PC-9 (cell line): ENCODE results near the gene MINDY4B. TPM values are rescaled to one million over a fixed set of nuclear protein-coding genes. Genes with fewer than 3 reads are reported as not detected.

Experiments
- BruUV-seq: library from RNA; stranded (reverse); fragments of 400-500 nt; replicated peaks from 2 replicates; lab custom pipeline; 2021; lab: Mats Ljungman, UMichigan
- CTCF ChIA-PET: fragments of 300-600 bp; sonication (Branson Sonifier 250); formaldehyde crosslinking; loops from one replicate; lab custom pipeline; 2022; ENCODE audit warnings: antibody characterized with exemption; lab: Charles Lee
- POLR2A ChIA-PET: fragments of 300-600 bp; sonication (Branson Sonifier 250); formaldehyde crosslinking; loops from one replicate; lab custom pipeline; 2022; ENCODE audit warnings: antibody characterized with exemption; ENCODE audit not compliant: unreplicated experiment; lab: Charles Lee
- DNase-seq, 2 experiments: peaks; one replicate each; pipeline versions ENCODE4 v3.0.0 to v3.0.0-alpha.2; 2015 to 2022; ENCODE audit warnings: mixed read lengths in 1 of 2
- H2AFZ ChIP-seq: fragments of 200-600 bp; sonication (generic); 2 replicates; pipeline ENCODE4 v1.8.1; 2017; ENCODE audit warnings: antibody characterized with exemption
- H3F3A ChIP-seq: fragments of 200-600 bp; sonication (generic); 2 replicates; pipeline ENCODE4 v1.8.1; 2017; ENCODE audit warnings: antibody characterized with exemption, mild to moderate bottlenecking, low read depth; ENCODE audit not compliant: insufficient read depth
- H3K27ac ChIP-seq: fragments of 200-600 bp; sonication (generic); 2 replicates; pipeline ENCODE4 v1.6.1; 2016; ENCODE audit warnings: mixed run types
- H3K27me3 ChIP-seq: fragments of 200-600 bp; sonication (generic); 2 replicates; pipeline ENCODE4 v1.6.1; 2016; ENCODE audit warnings: low read depth, mixed run types; ENCODE audit not compliant: insufficient read depth
- H3K36me3 ChIP-seq: fragments of 200-600 bp; sonication (generic); 2 replicates; pipeline ENCODE4 v1.6.1; 2016; ENCODE audit warnings: low read depth, mixed run types
- H3K4me1 ChIP-seq: fragments of 200-600 bp; sonication (generic); replicated peaks from 2 replicates; pipeline ENCODE4 v1.6.1; 2016; ENCODE audit warnings: mixed run types; ENCODE audit not compliant: insufficient read depth
- H3K4me2 ChIP-seq: fragments of 200-600 bp; sonication (generic); 2 replicates; pipeline ENCODE4 v1.6.1; 2017; ENCODE audit warnings: mixed run types
- H3K4me3 ChIP-seq: fragments of 200-600 bp; sonication (generic); 2 replicates; pipeline ENCODE4 v1.6.1; 2016; ENCODE audit warnings: mixed run types
- H3K79me2 ChIP-seq: fragments of 200-600 bp; sonication (generic); 2 replicates; pipeline ENCODE4 v1.6.1; 2017; ENCODE audit warnings: low read depth, mixed run types
- H3K9me2 ChIP-seq: fragments of 200-600 bp; sonication (generic); 2 replicates; pipeline ENCODE4 v1.8.1; 2017; ENCODE audit warnings: mild to moderate bottlenecking; ENCODE audit not compliant: insufficient read depth
- H3K9me3 ChIP-seq: fragments of 200-600 bp; sonication (generic); 2 replicates; pipeline ENCODE4 v1.8.1; 2016; ENCODE audit warnings: low read depth; ENCODE audit not compliant: insufficient read depth
- H4K20me1 ChIP-seq: fragments of 200-600 bp; sonication (generic); 2 replicates; pipeline ENCODE4 v1.8.1; 2017; ENCODE audit not compliant: insufficient read depth
- EZH2 ChIP-seq: fragments of 200-600 bp; sonication (generic); IDR thresholded peaks from 2 replicates; pipeline ENCODE4 v1.8.0; 2017; ENCODE audit warnings: antibody characterized with exemption, low read depth
- intact Hi-C: fragments of 100-400 bp; cut with micrococcal nuclease; formaldehyde crosslinking; loops from one replicate; pipeline ENCODE4 v1.10.0; 2022; ENCODE audit not compliant: unreplicated experiment
- total RNA-seq: library from RNA; stranded (reverse); gene quantifications from 2 replicates; pipeline ENCODE4 v1.2.3, GENCODE V29; 2021
- TF ChIP-seq, protein P1 (sequence below): fragments of 200-600 bp; sonication (generic); conservative IDR thresholded peaks from 2 replicates; pipeline ENCODE4 v1.6.1; 2017; ENCODE audit warnings: mixed run types, antibody characterized with exemption, mild to moderate bottlenecking, moderate library complexity

Gene MINDY4B
- total RNA-seq, 1 experiment from 2014 or later, result not detected

- Histone ChIP-seq H3K36me3 (no peaks in the 10 kb centered on the region), H4K20me1 (no peaks in the 10 kb centered on the region), H3K79me2 (no peaks in the 10 kb centered on the region), H3K4me2 (no peak overlapping the region), H3K27ac (no peak overlapping the region), H3F3A (no peaks in the 10 kb centered on the region), H3K9me3 (no peaks in the 10 kb centered on the region), H3K4me1 (no peaks in the 10 kb centered on the region), H3K27me3 (no peaks in the 10 kb centered on the region), H3K9me2 (no peaks in the 10 kb centered on the region), H2AFZ (no peak overlapping the region), H3K4me3 (no peak overlapping the region)
- intact Hi-C loops, result no loop called here
- ChIA-PET CTCF (no interaction called here), POLR2A (interaction anchor here (0.7 kb wide), 1 partner anchor 35 kb away, joined by 3 read pairs; no protein-coding TSS in a partner anchor)
- DNase-seq, result no peak
- BruUV-seq, result no TSS peak
- TF ChIP-seq EZH2, result no peak
- TF ChIP-seq, protein P1, sequence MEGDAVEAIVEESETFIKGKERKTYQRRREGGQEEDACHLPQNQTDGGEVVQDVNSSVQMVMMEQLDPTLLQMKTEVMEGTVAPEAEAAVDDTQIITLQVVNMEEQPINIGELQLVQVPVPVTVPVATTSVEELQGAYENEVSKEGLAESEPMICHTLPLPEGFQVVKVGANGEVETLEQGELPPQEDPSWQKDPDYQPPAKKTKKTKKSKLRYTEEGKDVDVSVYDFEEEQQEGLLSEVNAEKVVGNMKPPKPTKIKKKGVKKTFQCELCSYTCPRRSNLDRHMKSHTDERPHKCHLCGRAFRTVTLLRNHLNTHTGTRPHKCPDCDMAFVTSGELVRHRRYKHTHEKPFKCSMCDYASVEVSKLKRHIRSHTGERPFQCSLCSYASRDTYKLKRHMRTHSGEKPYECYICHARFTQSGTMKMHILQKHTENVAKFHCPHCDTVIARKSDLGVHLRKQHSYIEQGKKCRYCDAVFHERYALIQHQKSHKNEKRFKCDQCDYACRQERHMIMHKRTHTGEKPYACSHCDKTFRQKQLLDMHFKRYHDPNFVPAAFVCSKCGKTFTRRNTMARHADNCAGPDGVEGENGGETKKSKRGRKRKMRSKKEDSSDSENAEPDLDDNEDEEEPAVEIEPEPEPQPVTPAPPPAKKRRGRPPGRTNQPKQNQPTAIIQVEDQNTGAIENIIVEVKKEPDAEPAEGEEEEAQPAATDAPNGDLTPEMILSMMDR, result no peak
Measured at GRCh38 chr3:150822636-150823035, 82.6 kb downstream of the MINDY4B start.

Other genes with a start within 250 kb of the MINDY4B start
- gene ERICH6, start 201.5 kb downstream of the MINDY4B start, total RNA-seq, result not detected in 2 replicates
- gene SIAH2, start 142.3 kb downstream of the MINDY4B start, total RNA-seq, result 19.4 and 20.3 TPM in 2 replicates
- not detected in 2 replicates for gene CLRN1, start 67.3 kb upstream of the MINDY4B start, total RNA-seq
- gene MED12L, start 180.2 kb upstream of the MINDY4B start, total RNA-seq, result 3.0 and 4.0 TPM in 2 replicates